ENCODE data around the gene ZBTB7B. TPM values are rescaled to one million over a fixed set of nuclear protein-coding genes. Genes with fewer than 3 reads are reported as not detected.

Gene ZBTB7B
- total RNA-seq, 2 experiments from 2014 or later = 16.3 to 23.2 TPM

- ChIA-PET POLR2A (interaction anchor here (1.0 kb wide), 1 partner anchor 101 kb away, joined by 3 read pairs; the partner anchor contains the start of gene PBXIP1), CTCF (ENCODE audit: unreplicated experiment) (interaction anchor here (1.0 kb wide), 2 partner anchors 13 to 103 kb away, joined by 3 read pairs; no protein-coding TSS in a partner anchor)
- no TSS peak for BruUV-seq (replicated peaks)
- Histone ChIP-seq H3K27ac (ENCODE audit: low read depth, low read length, poor library complexity, severe bottlenecking) (no peak overlapping the region), H3K4me2 (ENCODE audit: low read length) (no peak overlapping the region), H3K4me1 (ENCODE audit: insufficient read depth, low read length, poor library complexity, severe bottlenecking) (peaks cover 27% of the 10 kb centered on the region), H3K4me3 (ENCODE audit: low read depth, low read length, poor library complexity, severe bottlenecking) (no peak overlapping the region), H2AFZ (ENCODE audit: low read length) (no peak overlapping the region), H3K36me3 (ENCODE audit: insufficient read depth, low read length) (peaks cover 18% of the 10 kb centered on the region; the same call in 1 of the 2 replicates), H3K79me2 (ENCODE audit: insufficient read depth, low read depth, low read length) (no peaks in the 10 kb centered on the region), H4K20me1 (ENCODE audit: insufficient read depth, low read length) (no peaks in the 10 kb centered on the region), H3K9me3 (ENCODE audit: low read length) (no peaks in the 10 kb centered on the region), H3K9me2 (ENCODE audit: insufficient read depth, low read length) (no peaks in the 10 kb centered on the region)
- DNase-seq (ENCODE audit: low spot score) = no peak
- no peak for TF ChIP-seq EZH2phosphoT487 (IDR thresholded peaks at IDR 0.05; ENCODE audit: borderline replicate concordance, low read depth, low read length)
- no peak for TF ChIP-seq CTCF (conservative IDR thresholded peaks at IDR 0.05; ENCODE audit: low read length)
- intact Hi-C loops (cut with micrococcal nuclease; ENCODE audit: unreplicated experiment) = no loop called here
Observed at GRCh38 chr1:155057104-155057503, 54.5 kb downstream of the ZBTB7B start.

- no TSS peak for BruUV-seq (replicated peaks)
- Histone ChIP-seq H3K9me3 (ENCODE audit: low read length) (no peaks in the 10 kb centered on the region), H4K20me1 (ENCODE audit: insufficient read depth, low read length) (no peaks in the 10 kb centered on the region), H3K4me2 (ENCODE audit: low read length) (no peak overlapping the region), H3K27ac (ENCODE audit: low read depth, low read length, poor library complexity, severe bottlenecking) (no peak overlapping the region), H3K4me1 (ENCODE audit: insufficient read depth, low read length, poor library complexity, severe bottlenecking) (peaks cover 27% of the 10 kb centered on the region), H3K36me3 (ENCODE audit: insufficient read depth, low read length) (peaks cover 18% of the 10 kb centered on the region; the same call in 1 of the 2 replicates), H3K79me2 (ENCODE audit: insufficient read depth, low read depth, low read length) (no peaks in the 10 kb centered on the region), H3K4me3 (ENCODE audit: low read depth, low read length, poor library complexity, severe bottlenecking) (no peak overlapping the region), H3K9me2 (ENCODE audit: insufficient read depth, low read length) (no peaks in the 10 kb centered on the region), H2AFZ (ENCODE audit: low read length) (no peak overlapping the region)
- CTCF ChIA-PET (ENCODE audit: unreplicated experiment) = interaction anchor here (1.0 kb wide), 2 partner anchors 13 to 104 kb away, joined by 3 read pairs; no protein-coding TSS in a partner anchor
- TF ChIP-seq CTCF (conservative IDR thresholded peaks at IDR 0.05; ENCODE audit: low read length) = no peak; the same call in 1 of the 2 replicates
- TF ChIP-seq EZH2phosphoT487 (IDR thresholded peaks at IDR 0.05; ENCODE audit: borderline replicate concordance, low read depth, low read length) = no peak
- intact Hi-C loops (cut with micrococcal nuclease; ENCODE audit: unreplicated experiment) = no loop called here
- POLR2A ChIA-PET = no interaction called here
- DNase-seq (ENCODE audit: low spot score) = no peak
Observed at GRCh38 chr1:155057788-155058211, 55.2 kb downstream of the ZBTB7B start.

GRCh38 chr1:155060736-155061135, 58.1 kb downstream of the ZBTB7B start:
- ChIA-PET CTCF (ENCODE audit: unreplicated experiment) (interaction anchor here (0.5 to 1.5 kb wide), 2 partner anchors 8 to 170 kb away, joined by 4 to 5 read pairs; no protein-coding TSS in a partner anchor), POLR2A (interaction anchor here (1.0 kb wide), 1 partner anchor 8 kb away, joined by 6 read pairs; no protein-coding TSS in a partner anchor)
- TF ChIP-seq CTCF (conservative IDR thresholded peaks at IDR 0.05; ENCODE audit: low read length) = no peak
- no peak for TF ChIP-seq EZH2phosphoT487 (IDR thresholded peaks at IDR 0.05; ENCODE audit: borderline replicate concordance, low read depth, low read length)
- BruUV-seq (replicated peaks) = no TSS peak
- Histone ChIP-seq H3K36me3 (ENCODE audit: insufficient read depth, low read length) (peaks cover 18% of the 10 kb centered on the region; the same call in 1 of the 2 replicates), H3K4me1 (ENCODE audit: insufficient read depth, low read length, poor library complexity, severe bottlenecking) (peaks cover 32% of the 10 kb centered on the region), H3K9me3 (ENCODE audit: low read length) (no peaks in the 10 kb centered on the region), H3K9me2 (ENCODE audit: insufficient read depth, low read length) (no peaks in the 10 kb centered on the region), H4K20me1 (ENCODE audit: insufficient read depth, low read length) (no peaks in the 10 kb centered on the region), H3K79me2 (ENCODE audit: insufficient read depth, low read depth, low read length) (peaks cover 7% of the 10 kb centered on the region; the same call in 1 of the 2 replicates), H3K4me3 (ENCODE audit: low read depth, low read length, poor library complexity, severe bottlenecking) (no peak overlapping the region), H2AFZ (ENCODE audit: low read length) (no peak overlapping the region), H3K27ac (ENCODE audit: low read depth, low read length, poor library complexity, severe bottlenecking) (no peak overlapping the region), H3K4me2 (ENCODE audit: low read length) (no peak overlapping the region)
- intact Hi-C loops (cut with micrococcal nuclease; ENCODE audit: unreplicated experiment) = loop anchor here (2.0 to 5.0 kb wide), 7 partner anchors 16 to 502 kb away; partner anchors contain the start of genes ADAR, FLAD1, PYGO2 and UBE2Q1
- DNase-seq (ENCODE audit: low spot score) = no peak

All from OCI-LY7 (cell line).